Sigmoid colon (tissue), 4 donors: ENCODE data around the gene CCDC177.

Experiments used
- CTCF ChIP-seq, 4 experiments: fragments of 450-650 bp in 3 of 4; fragments of 200-600 bp in 1 of 4; IDR thresholded peaks; one replicate each; pipeline ENCODE4 v1.5.1; 2016 to 2019; ENCODE audit warnings: antibody characterized with exemption in 4 of 4, mild to moderate bottlenecking in 3 of 4, moderate library complexity in 2 of 4
- POLR2AphosphoS5 ChIP-seq, 4 donors: sonication (generic); formaldehyde crosslinking; IDR thresholded peaks; one replicate each; pipeline ENCODE4 v1.6.1; 2017; ENCODE audit warnings: antibody characterized with exemption in 4 of 4

- TF ChIP-seq POLR2AphosphoS5 (IDR thresholded peaks at IDR 0.05) (no peak), CTCF (IDR thresholded peaks at IDR 0.05) (no peak)
These were observed 43.1 kb upstream of the CCDC177 start for GRCh38 chr14:69617796-69618195.
